ENCODE data around the gene PACRG. TPM values are rescaled to one million over a fixed set of nuclear protein-coding genes. Genes with fewer than 3 reads are reported as not detected.

Gene PACRG
- total RNA-seq, 1 experiment from 2014 or later, result 0.44 TPM

GRCh38 chr6:163078712-163079111, 350.9 kb downstream of the PACRG start:
- Mint-ChIP-seq H3K36me3 (no peaks in the 10 kb centered on the region), H3K27me3 (ENCODE audit: low read depth) (no peaks in the 10 kb centered on the region), H3K4me3 (no peak overlapping the region), H3K9me3 (peaks cover 7% of the 10 kb centered on the region; the same call in 1 of the 2 replicates), H3K27ac (no peak overlapping the region), H3K4me1 (peaks cover 14% of the 10 kb centered on the region)
- no peak for TF ChIP-seq OVOL2 (CRISPR knock-in tag; IDR thresholded peaks at IDR 0.05; ENCODE audit: borderline replicate concordance)
- TF ChIP-seq ZNF671 (CRISPR knock-in tag; IDR thresholded peaks at IDR 0.05), result no peak
- TF ChIP-seq, protein P1, sequence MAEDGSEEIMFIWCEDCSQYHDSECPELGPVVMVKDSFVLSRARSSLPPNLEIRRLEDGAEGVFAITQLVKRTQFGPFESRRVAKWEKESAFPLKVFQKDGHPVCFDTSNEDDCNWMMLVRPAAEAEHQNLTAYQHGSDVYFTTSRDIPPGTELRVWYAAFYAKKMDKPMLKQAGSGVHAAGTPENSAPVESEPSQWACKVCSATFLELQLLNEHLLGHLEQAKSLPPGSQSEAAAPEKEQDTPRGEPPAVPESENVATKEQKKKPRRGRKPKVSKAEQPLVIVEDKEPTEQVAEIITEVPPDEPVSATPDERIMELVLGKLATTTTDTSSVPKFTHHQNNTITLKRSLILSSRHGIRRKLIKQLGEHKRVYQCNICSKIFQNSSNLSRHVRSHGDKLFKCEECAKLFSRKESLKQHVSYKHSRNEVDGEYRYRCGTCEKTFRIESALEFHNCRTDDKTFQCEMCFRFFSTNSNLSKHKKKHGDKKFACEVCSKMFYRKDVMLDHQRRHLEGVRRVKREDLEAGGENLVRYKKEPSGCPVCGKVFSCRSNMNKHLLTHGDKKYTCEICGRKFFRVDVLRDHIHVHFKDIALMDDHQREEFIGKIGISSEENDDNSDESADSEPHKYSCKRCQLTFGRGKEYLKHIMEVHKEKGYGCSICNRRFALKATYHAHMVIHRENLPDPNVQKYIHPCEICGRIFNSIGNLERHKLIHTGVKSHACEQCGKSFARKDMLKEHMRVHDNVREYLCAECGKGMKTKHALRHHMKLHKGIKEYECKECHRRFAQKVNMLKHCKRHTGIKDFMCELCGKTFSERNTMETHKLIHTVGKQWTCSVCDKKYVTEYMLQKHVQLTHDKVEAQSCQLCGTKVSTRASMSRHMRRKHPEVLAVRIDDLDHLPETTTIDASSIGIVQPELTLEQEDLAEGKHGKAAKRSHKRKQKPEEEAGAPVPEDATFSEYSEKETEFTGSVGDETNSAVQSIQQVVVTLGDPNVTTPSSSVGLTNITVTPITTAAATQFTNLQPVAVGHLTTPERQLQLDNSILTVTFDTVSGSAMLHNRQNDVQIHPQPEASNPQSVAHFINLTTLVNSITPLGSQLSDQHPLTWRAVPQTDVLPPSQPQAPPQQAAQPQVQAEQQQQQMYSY (CRISPR knock-in tag; IDR thresholded peaks at IDR 0.05), result no peak
- TF ChIP-seq ZMAT4 (CRISPR knock-in tag; IDR thresholded peaks at IDR 0.05), result no peak
- no peak for TF ChIP-seq ZBTB21 (CRISPR knock-in tag; IDR thresholded peaks at IDR 0.05; ENCODE audit: borderline replicate concordance)
- TF ChIP-seq ZBTB43 (CRISPR knock-in tag; IDR thresholded peaks at IDR 0.05), result no peak
- no peak for TF ChIP-seq MLX (CRISPR knock-in tag; IDR thresholded peaks at IDR 0.05)
- TF ChIP-seq ZNF423 (CRISPR knock-in tag; IDR thresholded peaks at IDR 0.05), result no peak
- TF ChIP-seq HMGXB4 (CRISPR knock-in tag; IDR thresholded peaks at IDR 0.05), result no peak
- no peak for TF ChIP-seq PRRX2 (CRISPR knock-in tag; IDR thresholded peaks at IDR 0.05)
- no peak for TF ChIP-seq IRF1 (CRISPR knock-in tag; IDR thresholded peaks at IDR 0.05)
- no peak for TF ChIP-seq TCF7 (CRISPR knock-in tag; IDR thresholded peaks at IDR 0.05; ENCODE audit: low read depth)
- no peak for TF ChIP-seq ZNF425 (CRISPR knock-in tag; conservative IDR thresholded peaks at IDR 0.05)
- ATAC-seq (no peak), DNase-seq (ENCODE audit: low spot score) (no peak)
- ChIA-PET CTCF (interaction anchor here (1.0 kb wide), 2 partner anchors 41 to 42 kb away, joined by 3 read pairs; no protein-coding TSS in a partner anchor), POLR2A (no interaction called here)

GRCh38 chr6:163080228-163080627, 352.5 kb downstream of the PACRG start:
- ChIA-PET POLR2A (no interaction called here), CTCF (no interaction called here)
- Mint-ChIP-seq H3K9me3 (0 out of 2 replicates have a peak, but pooled peaks cover 3% of the 10 kb centered on the region), H3K4me1 (peaks cover 28% of the 10 kb centered on the region), H3K27me3 (ENCODE audit: low read depth) (no peaks in the 10 kb centered on the region), H3K4me3 (no peak overlapping the region), H3K27ac (no peak overlapping the region), H3K36me3 (no peaks in the 10 kb centered on the region)
- no peak for ATAC-seq
- TF ChIP-seq OVOL2 (CRISPR knock-in tag; IDR thresholded peaks at IDR 0.05; ENCODE audit: borderline replicate concordance), result no peak
- TF ChIP-seq, protein P2, sequence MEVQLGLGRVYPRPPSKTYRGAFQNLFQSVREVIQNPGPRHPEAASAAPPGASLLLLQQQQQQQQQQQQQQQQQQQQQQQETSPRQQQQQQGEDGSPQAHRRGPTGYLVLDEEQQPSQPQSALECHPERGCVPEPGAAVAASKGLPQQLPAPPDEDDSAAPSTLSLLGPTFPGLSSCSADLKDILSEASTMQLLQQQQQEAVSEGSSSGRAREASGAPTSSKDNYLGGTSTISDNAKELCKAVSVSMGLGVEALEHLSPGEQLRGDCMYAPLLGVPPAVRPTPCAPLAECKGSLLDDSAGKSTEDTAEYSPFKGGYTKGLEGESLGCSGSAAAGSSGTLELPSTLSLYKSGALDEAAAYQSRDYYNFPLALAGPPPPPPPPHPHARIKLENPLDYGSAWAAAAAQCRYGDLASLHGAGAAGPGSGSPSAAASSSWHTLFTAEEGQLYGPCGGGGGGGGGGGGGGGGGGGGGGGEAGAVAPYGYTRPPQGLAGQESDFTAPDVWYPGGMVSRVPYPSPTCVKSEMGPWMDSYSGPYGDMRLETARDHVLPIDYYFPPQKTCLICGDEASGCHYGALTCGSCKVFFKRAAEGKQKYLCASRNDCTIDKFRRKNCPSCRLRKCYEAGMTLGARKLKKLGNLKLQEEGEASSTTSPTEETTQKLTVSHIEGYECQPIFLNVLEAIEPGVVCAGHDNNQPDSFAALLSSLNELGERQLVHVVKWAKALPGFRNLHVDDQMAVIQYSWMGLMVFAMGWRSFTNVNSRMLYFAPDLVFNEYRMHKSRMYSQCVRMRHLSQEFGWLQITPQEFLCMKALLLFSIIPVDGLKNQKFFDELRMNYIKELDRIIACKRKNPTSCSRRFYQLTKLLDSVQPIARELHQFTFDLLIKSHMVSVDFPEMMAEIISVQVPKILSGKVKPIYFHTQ (CRISPR knock-in tag; IDR thresholded peaks at IDR 0.05), result no peak
- TF ChIP-seq HMGA2 (CRISPR knock-in tag; IDR thresholded peaks at IDR 0.05), result no peak
- no peak for TF ChIP-seq E2F1 (CRISPR knock-in tag; IDR thresholded peaks at IDR 0.05)
- no peak for DNase-seq (ENCODE audit: low spot score)
